NB4 (cell line): ENCODE results near the gene MMAB.

Experiments used
- MYC ChIP-seq: IDR thresholded peaks from 2 replicates; pipeline ENCODE4 v1.6.1; 2011; ENCODE audit warnings: low read depth, low read length
- POLR2A ChIP-seq: IDR thresholded peaks from 2 replicates; pipeline ENCODE4 v1.6.1; 2011; ENCODE audit warnings: mild to moderate bottlenecking; ENCODE audit not compliant: insufficient read length; ENCODE audit errors: extremely low read depth
- TF ChIP-seq, protein P1 (sequence below): IDR thresholded peaks from one replicate; pipeline ENCODE4 v1.5.1; 2012; ENCODE audit warnings: low read depth, low read length

DNA sequence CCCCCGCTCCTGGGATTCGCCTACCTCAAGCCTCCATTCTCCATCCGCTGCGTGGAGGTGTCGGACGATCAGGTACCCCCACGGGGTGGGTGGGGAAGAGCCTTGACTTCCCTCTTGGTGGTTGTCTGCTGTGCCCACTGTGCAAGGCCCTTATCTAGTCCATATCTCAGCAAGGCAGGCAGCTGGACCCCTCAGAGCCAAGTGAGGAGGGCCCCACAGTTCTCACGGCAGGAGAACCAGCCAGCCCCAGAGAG lies 39.9 kb downstream of the MMAB start:
- TF ChIP-seq, protein P1, sequence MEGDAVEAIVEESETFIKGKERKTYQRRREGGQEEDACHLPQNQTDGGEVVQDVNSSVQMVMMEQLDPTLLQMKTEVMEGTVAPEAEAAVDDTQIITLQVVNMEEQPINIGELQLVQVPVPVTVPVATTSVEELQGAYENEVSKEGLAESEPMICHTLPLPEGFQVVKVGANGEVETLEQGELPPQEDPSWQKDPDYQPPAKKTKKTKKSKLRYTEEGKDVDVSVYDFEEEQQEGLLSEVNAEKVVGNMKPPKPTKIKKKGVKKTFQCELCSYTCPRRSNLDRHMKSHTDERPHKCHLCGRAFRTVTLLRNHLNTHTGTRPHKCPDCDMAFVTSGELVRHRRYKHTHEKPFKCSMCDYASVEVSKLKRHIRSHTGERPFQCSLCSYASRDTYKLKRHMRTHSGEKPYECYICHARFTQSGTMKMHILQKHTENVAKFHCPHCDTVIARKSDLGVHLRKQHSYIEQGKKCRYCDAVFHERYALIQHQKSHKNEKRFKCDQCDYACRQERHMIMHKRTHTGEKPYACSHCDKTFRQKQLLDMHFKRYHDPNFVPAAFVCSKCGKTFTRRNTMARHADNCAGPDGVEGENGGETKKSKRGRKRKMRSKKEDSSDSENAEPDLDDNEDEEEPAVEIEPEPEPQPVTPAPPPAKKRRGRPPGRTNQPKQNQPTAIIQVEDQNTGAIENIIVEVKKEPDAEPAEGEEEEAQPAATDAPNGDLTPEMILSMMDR: no peak
- no peak for TF ChIP-seq MYC
- TF ChIP-seq POLR2A: no peak
